ENCODE results near the gene KIF19. TPM values are rescaled to one million over a fixed set of nuclear protein-coding genes. Genes with fewer than 3 reads are reported as not detected.

Gene KIF19
- total and polyA plus RNA-seq, 10 of the 15 experiments (the other 5 are each of a cell fraction or from before 2014, with no cell fraction given) = 0.06 to 0.07 TPM; not detected in 8

- H3K4me1 ChIP-seq (ENCODE audit: control insufficient read depth, insufficient read depth, low read length) = no peaks in the 10 kb centered on the region
- SMC1A ChIA-PET (ENCODE audit: uncharacterized antibody, unreplicated experiment) = interaction anchor here (2.1 kb wide), 1 partner anchor 58 kb away, joined by 6 read pairs; no protein-coding TSS in a partner anchor
- H3K36me3 ChIP-seq (ENCODE audit: control insufficient read depth in 2 of 2, insufficient read depth in 2 of 2, low read length in 1 of 2) = no peaks in the 10 kb centered on the region
- H3K4me2 ChIP-seq (ENCODE audit: control insufficient read depth, insufficient read depth) = no peak overlapping the region
- H3K79me2 ChIP-seq (ENCODE audit: control insufficient read depth, insufficient read depth, low read length) = no peaks in the 10 kb centered on the region
- RAD21 ChIA-PET (ENCODE audit: unreplicated experiment) = no interaction called here
- no peak overlapping the region for H3K27ac ChIP-seq (ENCODE audit: control insufficient read depth, insufficient read depth)
- no peak overlapping the region for H2AFZ ChIP-seq (ENCODE audit: control insufficient read depth, low read depth, low read length)
- CTCF ChIA-PET = interaction anchor here (1.1 to 2.5 kb wide), 4 partner anchors 10 to 63 kb away, joined by 4 to 14 read pairs (median 6); no protein-coding TSS in a partner anchor
- no peaks in the 10 kb centered on the region for H3K9me3 ChIP-seq (replicated peaks; ENCODE audit: control insufficient read depth, insufficient read depth, low read length)
- no peak for ATAC-seq
- WGBS (ENCODE audit: insufficient coverage, insufficient replicate concordance, low lambda C conversion rate, missing lambda C conversion rate) = 53% methylated on average over 7 of the region's 7 CpGs
- H3K4me3 ChIP-seq = no peak overlapping the region
- BruUV-seq (replicated peaks) = no TSS peak
- DNase-seq (ENCODE audit: low read depth, low spot score) = no peak
- in situ Hi-C loops (cut with MboI) = no loop called here
- POLR2A ChIA-PET = interaction anchor here (0.6 kb wide), 1 partner anchor 9 kb away, joined by 3 read pairs; no protein-coding TSS in a partner anchor
- intact Hi-C loops (cut with micrococcal nuclease; ENCODE audit: unreplicated experiment) = no loop called here
- no peaks in the 10 kb centered on the region for H4K20me1 ChIP-seq (ENCODE audit: control insufficient read depth, insufficient read depth)
- no peak for FAIRE-seq
- H3K27me3 ChIP-seq (replicated peaks in 1 of 2; ENCODE audit: control insufficient read depth in 2 of 2, insufficient read depth in 2 of 2, low read length in 1 of 2) = no peaks in the 10 kb centered on the region; a peak in 1 of 4 replicates
- H3K9ac ChIP-seq (ENCODE audit: control insufficient read depth, insufficient read depth, low read length) = no peak overlapping the region
- TF ChIP-seq ELK1 (IDR thresholded peaks at IDR 0.05; ENCODE audit: low read depth, low read length) = no peak
- no peak for TF ChIP-seq ZNF592 (IDR thresholded peaks at IDR 0.05)
- TF ChIP-seq MAX (IDR thresholded peaks at IDR 0.05; ENCODE audit: low read depth, low read length) = no peak
- TF ChIP-seq ASH2L (IDR thresholded peaks at IDR 0.05; ENCODE audit: borderline replicate concordance, low read depth) = no peak
- no peak for TF ChIP-seq MEF2A (IDR thresholded peaks at IDR 0.05; ENCODE audit: insufficient read depth, low read depth, low read length)
- no peak for TF ChIP-seq IKZF1 (conservative IDR thresholded peaks at IDR 0.05)
- no peak for TF ChIP-seq RAD21 (IDR thresholded peaks at IDR 0.05; ENCODE audit: insufficient read depth, low read depth, low read length)
- no peak for TF ChIP-seq ATF2 (IDR thresholded peaks at IDR 0.05; ENCODE audit: low read length)
- no peak for TF ChIP-seq USF2 (IDR thresholded peaks at IDR 0.05; ENCODE audit: borderline replicate concordance, low read depth, low read length)
- no peak for TF ChIP-seq SPI1 (IDR thresholded peaks at IDR 0.05; ENCODE audit: borderline replicate concordance, insufficient read depth, low read depth, low read length)
- no peak for TF ChIP-seq KAT2A (conservative IDR thresholded peaks at IDR 0.05; ENCODE audit: control insufficient read depth, low read depth, low read length)
- TF ChIP-seq IRF3 (IDR thresholded peaks at IDR 0.05) = no peak
- TF ChIP-seq WRNIP1 (IDR thresholded peaks at IDR 0.05; ENCODE audit: borderline replicate concordance, low read depth, low read length) = no peak
These were observed 69.0 kb downstream of the KIF19 start for GRCh38 chr17:74394977-74395376.
